Breast epithelium (tissue), 3 donors: ENCODE data around the gene KLK5.

Source experiments
- POLR2A ChIP-seq: fragments of 450-650 bp; IDR thresholded peaks from one replicate; pipeline ENCODE4 v1.6.1; 2016; ENCODE audit warnings: antibody characterized with exemption, mild to moderate bottlenecking, moderate library complexity
- POLR2AphosphoS5 ChIP-seq, 3 donors: sonication (generic); formaldehyde crosslinking; IDR thresholded peaks; one replicate each; pipeline ENCODE4 v1.6.1; 2017; ENCODE audit warnings: antibody characterized with exemption in 3 of 3

DNA sequence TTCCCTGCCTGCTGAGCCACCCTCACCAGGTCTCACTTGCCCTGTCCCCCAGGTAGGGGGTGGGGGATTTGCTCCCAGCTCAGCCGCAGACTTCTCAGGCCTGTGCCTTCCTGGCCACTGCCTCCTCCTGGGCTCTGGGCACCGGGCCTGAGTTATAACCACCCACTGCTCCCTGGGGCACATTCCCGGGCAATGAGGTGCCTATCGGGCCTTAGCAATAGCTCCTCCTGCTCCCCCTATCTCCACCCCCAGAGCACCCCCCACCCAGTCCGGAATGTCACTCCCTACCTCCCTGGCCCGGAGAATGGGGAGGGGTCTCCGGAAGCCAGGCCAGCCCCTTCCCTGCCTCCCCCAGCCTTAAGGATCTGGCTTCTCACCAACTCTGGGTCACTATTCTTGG is at the start of gene KLK5:
- TF ChIP-seq POLR2A (no peak), POLR2AphosphoS5 (IDR thresholded peaks at IDR 0.05) (peak in 1 of 3 donors; percentile 57)
